GM12874 (cell line): ENCODE measurements around the gene TRAK1.

Experiments used
- TF ChIP-seq, protein P1 (sequence below): IDR thresholded peaks from 2 replicates; pipeline ENCODE4 v1.5.1; 2011; ENCODE audit warnings: low read depth, mild to moderate bottlenecking, control low read depth, low read length, moderate library complexity; ENCODE audit not compliant: insufficient read depth

TRAK1 gene

DNA sequence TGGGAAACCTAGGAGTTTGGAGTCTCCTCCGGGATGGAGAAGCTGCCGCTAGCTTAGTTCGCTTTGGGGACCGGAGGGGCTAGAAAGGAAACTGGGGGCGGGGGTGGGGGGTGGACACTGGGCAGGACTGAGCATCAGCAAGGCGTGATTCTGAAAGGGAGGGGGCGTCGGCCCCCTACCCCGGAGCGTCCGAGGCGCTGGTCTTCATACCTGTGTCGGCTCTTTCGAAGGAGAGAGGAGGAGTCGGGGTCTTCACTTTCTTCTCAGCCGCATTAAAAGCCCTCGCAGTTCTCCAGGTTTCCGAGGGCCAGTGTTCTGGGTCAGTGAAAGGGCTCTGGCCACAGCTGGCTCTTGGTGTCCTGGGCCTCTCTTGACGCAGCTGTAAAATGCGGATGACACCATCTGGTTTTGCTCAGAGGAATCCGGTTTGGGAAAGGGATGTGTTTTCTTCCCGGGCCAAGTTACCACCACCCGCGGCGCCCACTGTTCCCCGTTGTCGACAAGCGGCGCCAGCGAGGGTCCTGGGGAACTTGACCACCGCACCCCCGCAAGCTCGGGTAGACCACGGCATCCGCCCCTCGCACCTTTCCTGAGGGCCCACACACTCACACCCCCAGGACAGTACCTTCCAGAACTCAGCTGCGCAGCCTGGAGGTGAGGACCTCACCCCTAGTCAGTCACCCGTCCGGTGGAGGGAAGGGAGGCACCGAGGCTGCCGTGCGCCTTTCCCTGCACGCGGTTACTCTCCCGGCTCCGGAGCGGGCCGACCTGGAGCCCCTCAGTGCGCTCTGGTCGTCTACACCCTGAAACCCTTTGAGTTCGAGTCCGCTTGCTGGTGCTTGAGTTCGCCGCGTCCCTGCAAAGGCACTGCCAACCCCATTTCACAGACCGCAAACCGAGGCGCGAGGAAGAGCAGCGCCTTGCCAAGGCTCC, 174.2 kb downstream of the TRAK1 start:
- TF ChIP-seq, protein P1, sequence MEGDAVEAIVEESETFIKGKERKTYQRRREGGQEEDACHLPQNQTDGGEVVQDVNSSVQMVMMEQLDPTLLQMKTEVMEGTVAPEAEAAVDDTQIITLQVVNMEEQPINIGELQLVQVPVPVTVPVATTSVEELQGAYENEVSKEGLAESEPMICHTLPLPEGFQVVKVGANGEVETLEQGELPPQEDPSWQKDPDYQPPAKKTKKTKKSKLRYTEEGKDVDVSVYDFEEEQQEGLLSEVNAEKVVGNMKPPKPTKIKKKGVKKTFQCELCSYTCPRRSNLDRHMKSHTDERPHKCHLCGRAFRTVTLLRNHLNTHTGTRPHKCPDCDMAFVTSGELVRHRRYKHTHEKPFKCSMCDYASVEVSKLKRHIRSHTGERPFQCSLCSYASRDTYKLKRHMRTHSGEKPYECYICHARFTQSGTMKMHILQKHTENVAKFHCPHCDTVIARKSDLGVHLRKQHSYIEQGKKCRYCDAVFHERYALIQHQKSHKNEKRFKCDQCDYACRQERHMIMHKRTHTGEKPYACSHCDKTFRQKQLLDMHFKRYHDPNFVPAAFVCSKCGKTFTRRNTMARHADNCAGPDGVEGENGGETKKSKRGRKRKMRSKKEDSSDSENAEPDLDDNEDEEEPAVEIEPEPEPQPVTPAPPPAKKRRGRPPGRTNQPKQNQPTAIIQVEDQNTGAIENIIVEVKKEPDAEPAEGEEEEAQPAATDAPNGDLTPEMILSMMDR, result no peak

DNA sequence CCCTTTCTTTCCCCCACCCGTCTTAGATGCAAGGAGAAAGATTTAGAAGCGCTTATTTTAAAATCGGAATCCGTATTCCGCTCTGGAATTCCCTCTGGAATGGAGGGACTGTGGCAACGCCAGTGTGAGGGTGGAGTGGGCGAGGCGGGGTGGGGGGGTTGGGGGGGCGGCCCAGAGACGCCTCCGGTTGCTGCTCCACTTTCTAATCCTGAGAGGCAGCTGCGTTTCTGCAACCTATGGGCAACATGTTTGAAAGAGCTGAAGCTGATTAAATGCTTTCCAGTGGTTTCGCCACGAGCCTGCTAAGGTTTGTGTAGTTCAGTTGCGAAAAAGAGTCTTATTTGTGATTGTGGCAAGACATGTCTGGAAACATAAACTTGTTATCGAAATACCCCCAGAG, 174.9 kb downstream of the TRAK1 start, which contains the start of gene CCK:
TSS of gene CCK (minus strand) at position 101 of the 400 bp plus-strand sequence. CDS start 2,555 bp downstream, outside the sequence.
- TF ChIP-seq, protein P1, result no peak

DNA sequence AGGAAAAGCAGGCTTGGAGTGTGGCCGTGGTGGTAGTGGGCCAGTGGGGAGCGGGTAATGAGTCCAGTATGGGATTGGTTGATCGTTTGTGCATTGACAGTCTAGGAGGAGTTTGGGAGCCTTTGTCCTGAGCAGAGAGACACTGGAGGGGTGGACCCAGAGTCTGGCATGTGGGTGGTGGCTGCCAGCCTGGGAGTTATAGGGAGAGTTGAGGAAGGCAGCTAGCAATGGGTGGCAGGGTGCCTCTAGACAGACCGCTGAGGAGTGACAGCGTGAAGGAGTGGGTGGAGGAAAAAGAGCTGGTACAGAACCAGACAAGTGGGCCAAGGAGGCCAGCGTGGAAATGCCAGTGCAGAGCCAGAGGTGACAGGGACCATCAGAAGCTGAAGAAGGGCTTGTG, 176.7 kb downstream of the TRAK1 start:
- TF ChIP-seq, protein P1, result no peak

DNA sequence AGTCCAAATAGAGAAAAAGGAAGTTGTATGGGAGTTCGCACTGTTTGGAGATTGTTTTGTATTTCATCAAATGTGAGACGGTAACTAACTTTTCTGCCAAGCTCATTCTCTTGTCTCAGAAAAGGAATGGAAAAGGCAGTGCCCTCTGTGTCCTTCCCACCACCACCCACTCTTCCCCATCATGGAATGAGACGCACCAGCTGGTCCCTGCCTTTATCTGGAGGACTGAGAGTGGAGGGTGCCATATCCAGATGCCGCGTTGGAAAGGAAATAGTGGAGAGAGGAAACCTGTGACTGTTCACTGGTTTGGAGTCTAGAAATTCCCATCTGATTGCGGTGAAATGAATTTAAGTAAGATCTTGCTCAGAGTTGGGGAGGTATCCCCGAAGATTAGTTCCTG, 178.5 kb downstream of the TRAK1 start:
- TF ChIP-seq, protein P1, result no peak

DNA sequence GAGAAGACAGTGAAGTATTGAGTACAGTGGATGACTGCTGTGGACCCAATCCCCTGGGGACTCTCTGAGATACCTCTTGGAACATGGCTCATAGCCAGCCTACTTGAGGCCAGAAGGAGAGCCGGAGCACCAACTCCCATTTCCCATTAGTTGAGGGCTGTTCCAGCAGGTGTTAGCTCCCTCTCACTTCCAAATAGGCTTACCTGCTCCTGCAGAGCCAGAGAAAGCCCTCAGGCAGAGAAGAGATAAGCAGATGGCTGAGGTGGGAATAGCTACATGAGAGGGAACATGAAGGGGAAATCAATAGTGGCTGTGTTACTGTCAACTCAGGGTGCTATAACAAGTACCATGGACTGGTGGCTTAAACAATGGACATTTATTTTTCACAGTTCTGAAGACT, 179.4 kb downstream of the TRAK1 start:
- TF ChIP-seq, protein P1, result no peak

DNA sequence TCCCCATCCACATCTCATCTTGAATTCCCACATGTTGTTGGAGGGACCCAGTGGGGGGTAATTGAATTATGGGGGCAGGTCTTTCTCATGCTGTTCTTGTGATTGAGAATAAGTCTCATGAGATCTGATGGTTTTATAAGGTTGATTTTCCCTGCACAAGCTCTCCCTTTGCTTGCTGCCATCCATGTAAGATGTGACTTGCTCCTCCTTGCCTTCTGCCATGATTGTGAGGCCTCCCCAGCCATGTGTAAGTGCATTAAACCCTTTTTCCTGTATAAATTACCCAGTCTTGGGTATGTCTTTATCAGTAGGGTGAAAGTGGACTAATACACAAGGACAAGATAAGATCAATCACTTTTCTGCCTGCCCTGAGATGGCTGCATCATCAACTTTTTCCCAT, 180.6 kb downstream of the TRAK1 start:
- TF ChIP-seq, protein P1, result no peak

DNA sequence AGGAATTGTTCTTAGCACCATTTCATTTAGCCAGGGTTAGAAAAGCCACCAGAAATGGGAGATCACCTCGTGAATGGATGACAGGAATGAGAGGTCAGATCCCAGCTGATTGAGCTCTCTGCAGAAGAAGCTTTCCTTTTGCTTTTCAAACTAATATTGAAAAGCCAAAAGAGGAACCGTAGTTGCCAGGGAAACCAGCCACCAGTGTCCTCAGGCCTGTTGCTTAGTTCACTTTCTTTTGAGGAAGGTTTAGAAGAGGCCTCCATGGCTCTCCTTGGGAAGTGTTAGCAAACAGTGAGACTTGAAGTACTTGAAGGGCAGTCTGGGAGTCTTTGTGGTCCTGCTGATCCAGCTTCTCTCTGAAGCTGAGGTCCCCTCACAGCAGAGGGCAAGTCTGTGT, 182.2 kb downstream of the TRAK1 start:
- TF ChIP-seq, protein P1, result no peak
